ENCODE data around the gene CASK.

- TF ChIP-seq CTCF (IDR thresholded peaks at IDR 0.05) (no peak), POLR2A (IDR thresholded peaks at IDR 0.05) (no peak), POLR2AphosphoS5 (IDR thresholded peaks at IDR 0.05) (no peak), EP300 (IDR thresholded peaks at IDR 0.05) (no peak)
Observed at GRCh38 chrX:41858161-41858775, 65.1 kb downstream of the CASK start.

Measured in sigmoid colon (tissue), 4 donors.